HepG2 (cell line): ENCODE data around the gene ZNF213. TPM values are rescaled to one million over a fixed set of nuclear protein-coding genes. Genes with fewer than 3 reads are reported as not detected.

ENCODE experiments used
- ATAC-seq: fragments of 200-7000 bp; cut with Tn5 transposase; 3 replicates; pipeline ENCODE4 v1.9.1; 2020; ENCODE audit warnings: mild to moderate bottlenecking, moderate library complexity
- BruUV-seq: library from RNA; stranded (reverse); fragments of 400-500 nt; replicated peaks from 2 replicates; lab custom pipeline; 2021; lab: Mats Ljungman, UMichigan
- CTCF ChIA-PET: fragments of 300-600 bp; formaldehyde crosslinking; extraction: SDS; loops from one replicate; lab custom pipeline; 2021; ENCODE audit warnings: low total read pairs, inconsistent platforms, low intra/inter-chr PET ratio; lab: Yijun Ruan, JAX
- POLR2A ChIA-PET: fragments of 350-600 bp; sonication (Branson Sonifier 250); formaldehyde crosslinking; loops from one replicate; lab custom pipeline; 2020; ENCODE audit warnings: antibody characterized with exemption, inconsistent platforms; lab: Yijun Ruan, JAX
- DNase-seq: peaks from one replicate; pipeline ENCODE4 v3.0.0-alpha.2; 2015; ENCODE audit warnings: low spot score
- FAIRE-seq: peaks from 3 replicates; lab custom pipeline; 2011; peaks lifted over from hg19 to GRCh38; lab: Jason Lieb, UNC
- H2AFZ ChIP-seq: one replicate; pipeline ENCODE4 v1.6.1; 2011; ENCODE audit warnings: low read length, inconsistent platforms
- H3K27ac ChIP-seq: fragments of 300-600 bp; 3 replicates; pipeline ENCODE4 v1.8.0; 2011; ENCODE audit warnings: mixed run types, mild to moderate bottlenecking, mixed read lengths, low read length, inconsistent platforms; ENCODE audit not compliant: insufficient read depth; ENCODE audit errors: extremely low read length
- H3K27me3 ChIP-seq, 2 experiments: fragments of 200-600 bp in 1 of 2; 2 replicates in 1 of 2; 3 replicates in 1 of 2; pipeline versions ENCODE4 v1.6.0 to v1.8.0; 2011; ENCODE audit warnings: low read length in 2 of 2, mild to moderate bottlenecking in 2 of 2, moderate library complexity in 2 of 2, inconsistent platforms in 1 of 2; ENCODE audit not compliant: insufficient read depth in 2 of 2, control insufficient read depth in 1 of 2
- H3K36me3 ChIP-seq, 2 experiments: fragments of 200-600 bp in 1 of 2; replicated peaks in 1 of 2; 2 replicates in 1 of 2; 3 replicates in 1 of 2; pipeline versions ENCODE4 v1.5.1 to v1.8.0; 2011; ENCODE audit warnings: low read length in 2 of 2, inconsistent platforms in 1 of 2; ENCODE audit not compliant: insufficient read depth in 2 of 2, control insufficient read depth in 1 of 2
- H3K4me1 ChIP-seq: 2 replicates; pipeline ENCODE4 v1.5.1; 2012; ENCODE audit warnings: low read length, inconsistent platforms; ENCODE audit not compliant: insufficient read depth
- H3K4me2 ChIP-seq: 2 replicates; pipeline ENCODE4 v1.6.0; 2011; ENCODE audit warnings: low read depth, low read length, inconsistent platforms
- H3K4me3 ChIP-seq, 3 experiments: fragments of 200-600 bp in 1 of 3; sonication (generic), shearing (Covaris generic) in 1 of 3; replicated peaks in 1 of 3; 2 replicates each; pipeline ENCODE4 v1.5.1; 2011 to 2016; ENCODE audit warnings: low read length in 3 of 3, inconsistent platforms in 2 of 3, low read depth in 2 of 3, mild to moderate bottlenecking in 2 of 3, control low read depth in 1 of 3, mixed read lengths in 1 of 3; ENCODE audit not compliant: insufficient read depth in 1 of 3
- H3K79me2 ChIP-seq: one replicate; pipeline ENCODE4 v1.6.1; 2011; ENCODE audit warnings: low read length, inconsistent platforms; ENCODE audit not compliant: insufficient read depth
- H3K9ac ChIP-seq: 2 replicates; pipeline ENCODE4 v1.6.0; 2011; ENCODE audit warnings: mild to moderate bottlenecking, low read depth, low read length, inconsistent platforms; ENCODE audit not compliant: insufficient read depth
- H3K9me3 ChIP-seq: 2 replicates; pipeline ENCODE4 v1.5.1; 2012; ENCODE audit warnings: mild to moderate bottlenecking, low read length
- H4K20me1 ChIP-seq: 2 replicates; pipeline ENCODE4 v1.6.0; 2011; ENCODE audit warnings: inconsistent platforms, mild to moderate bottlenecking, low read length, moderate library complexity; ENCODE audit not compliant: insufficient read depth
- ETV5 ChIP-seq: IDR thresholded peaks from 2 replicates; pipeline ENCODE4 v1.6.1; 2018; ENCODE audit warnings: missing biosample characterization, missing genetic modification reagents, inconsistent platforms, borderline replicate concordance
- NCOA2 ChIP-seq: sonication (generic); formaldehyde crosslinking; IDR thresholded peaks from 2 replicates; pipeline ENCODE4 v1.8.0; 2022; ENCODE audit warnings: inconsistent platforms
- SRSF1 ChIP-seq: fragments of 200-400 bp; formaldehyde crosslinking; optimal IDR thresholded peaks from 2 replicates; pipeline ENCODE3; 2017; ENCODE audit warnings: mild to moderate bottlenecking, low read depth, low read length, moderate library complexity
- STAT5B ChIP-seq: sonication (generic); formaldehyde crosslinking; IDR thresholded peaks from 2 replicates; pipeline ENCODE4 v1.4.0; 2020; ENCODE audit warnings: missing genetic modification reagents
- TCF7L2 ChIP-seq: IDR thresholded peaks from 2 replicates; pipeline ENCODE4 v1.6.1; 2011; ENCODE audit warnings: mild to moderate bottlenecking, low read depth, low read length, moderate library complexity
- ZNF160 ChIP-seq: sonication (generic); formaldehyde crosslinking; IDR thresholded peaks from 2 replicates; pipeline ENCODE4 v1.8.0; 2022; ENCODE audit warnings: mild to moderate bottlenecking, inconsistent platforms, missing genetic modification reagents
- ZNF317 ChIP-seq: sonication (generic); formaldehyde crosslinking; IDR thresholded peaks from 2 replicates; pipeline ENCODE4 v1.5.0; 2020; ENCODE audit warnings: mild to moderate bottlenecking, missing genetic modification reagents
- ZNF605 ChIP-seq: sonication (generic); formaldehyde crosslinking; IDR thresholded peaks from 2 replicates; pipeline ENCODE4 v1.8.0; 2022; ENCODE audit warnings: mild to moderate bottlenecking, missing genetic modification reagents
- ZNF780A ChIP-seq: sonication (generic); formaldehyde crosslinking; IDR thresholded peaks from 2 replicates; pipeline ENCODE4 v1.8.0; 2022; ENCODE audit warnings: mild to moderate bottlenecking, missing genetic modification reagents, moderate library complexity
- ZNF782 ChIP-seq: sonication (generic); formaldehyde crosslinking; IDR thresholded peaks from 2 replicates; pipeline ENCODE4 v1.4.0; 2020; ENCODE audit warnings: missing genetic modification reagents, mild to moderate bottlenecking, borderline replicate concordance
- ZNF879 ChIP-seq: sonication (generic); formaldehyde crosslinking; IDR thresholded peaks from 2 replicates; pipeline ENCODE4 v1.8.1; 2023; ENCODE audit warnings: missing genetic modification reagents
- ZSCAN22 ChIP-seq: sonication (generic); formaldehyde crosslinking; IDR thresholded peaks from 2 replicates; pipeline ENCODE4 v1.4.0; 2020; ENCODE audit warnings: mild to moderate bottlenecking, missing genetic modification reagents
- WGBS: methylation state at CpG from one replicate; pipeline ENCODE4 v1.1.6; 2017; ENCODE audit warnings: low lambda C conversion rate; 5-methylcytosine and 5-hydroxymethylcytosine counted together
- in situ Hi-C: cut with HindIII; loops from 2 replicates; pipeline ENCODE4 v1.10.0; 2017; ENCODE audit warnings: low pct_unique_long_range_greater_than_20kb; ENCODE audit not compliant: extremely low pct_ligation_motif_present
- intact Hi-C: fragments of 100-400 bp; cut with micrococcal nuclease; formaldehyde crosslinking; loops from one replicate; pipeline ENCODE4 v1.10.0; 2022; ENCODE audit not compliant: unreplicated experiment
- polyA plus RNA-seq, 8 experiments: library from polyadenylated mRNA; depleted of rRNA in 3 of 8; stranded (reverse) in 7 of 8; unstranded in 1 of 8; fragments of >200 nt; fragmentation: Illumina TruSeq in 4 of 8; extraction: Trizol in 4 of 8; gene quantifications; 2 replicates each; pipeline versions ENCODE4 v1.2.1 to v1.2.3, GENCODE V29; 2011 to 2016; ENCODE audit warnings: low read depth in 4 of 8, missing spikeins in 1 of 8, mixed read lengths in 1 of 8; ENCODE audit not compliant: insufficient read depth in 1 of 8
- total RNA-seq, 5 experiments: library from RNA; depleted of rRNA; stranded (reverse); fragments of >200 nt; fragmentation: Illumina TruSeq; extraction: Trizol; gene quantifications; 2 replicates each; pipeline ENCODE4 v1.2.3, GENCODE V29; 2016; ENCODE audit warnings: low read depth in 1 of 5
- TF ChIP-seq, protein P1 (sequence below): sonication (generic); formaldehyde crosslinking; IDR thresholded peaks from 2 replicates; pipeline ENCODE4 v1.4.0; 2020; ENCODE audit warnings: mild to moderate bottlenecking, missing genetic modification reagents
- TF ChIP-seq, protein P2 (sequence below): sonication (generic); formaldehyde crosslinking; IDR thresholded peaks from 2 replicates; pipeline ENCODE4 v1.5.0; 2020; ENCODE audit warnings: missing genetic modification reagents, mild to moderate bottlenecking, borderline replicate concordance
- TF ChIP-seq, protein P3 (sequence below): sonication (generic); formaldehyde crosslinking; IDR thresholded peaks from 2 replicates; pipeline ENCODE4 v1.5.0; 2020; ENCODE audit warnings: missing genetic modification reagents

ZNF213 gene
- total and polyA plus RNA-seq, 2 of the 13 experiments (the other 11 are each of a cell fraction or from before 2014, with no cell fraction given), result 0.59 to 0.97 TPM

DNA sequence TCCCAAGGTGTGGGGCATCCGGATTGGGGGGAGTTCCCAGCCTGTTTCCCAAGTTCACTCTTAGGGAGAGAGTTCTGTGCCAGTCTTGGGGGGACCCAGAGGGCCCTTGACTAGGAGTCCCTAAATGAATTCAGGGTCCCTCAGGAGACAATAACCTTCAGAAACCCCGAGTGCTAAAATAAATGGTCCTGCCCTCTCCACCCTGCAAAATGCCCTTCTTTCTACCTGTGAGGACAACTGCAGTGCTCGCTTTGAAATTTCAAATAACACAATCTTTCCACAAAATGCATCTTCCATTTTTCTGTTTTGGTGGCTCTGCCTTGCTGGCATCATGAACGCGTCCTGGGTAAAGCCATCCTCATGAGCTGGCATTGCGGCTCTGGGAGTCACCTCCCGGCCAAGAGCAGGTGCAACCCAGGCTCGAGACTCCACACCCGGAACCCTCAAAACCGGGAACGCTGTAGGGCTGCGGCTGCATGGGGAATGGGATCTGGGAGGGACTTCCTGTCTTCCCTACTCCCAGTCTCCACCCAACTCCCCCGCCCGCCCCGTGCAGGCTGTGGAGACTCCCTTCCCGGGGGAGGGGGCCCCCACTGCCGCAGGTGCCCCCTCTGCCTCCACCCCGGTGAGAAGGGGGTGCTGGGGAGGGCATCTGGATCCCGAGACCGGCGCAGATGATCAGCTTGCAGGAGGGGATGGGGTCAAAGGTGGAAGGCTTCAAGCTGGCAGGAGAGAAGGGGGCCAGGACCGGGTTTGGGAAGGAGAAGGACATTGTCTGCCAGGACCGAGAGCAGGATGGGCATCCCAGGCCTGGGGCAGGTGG is 22.6 kb upstream of the ZNF213 start, which contains the start of gene ZNF205 (continued):
- TF ChIP-seq, protein P1, sequence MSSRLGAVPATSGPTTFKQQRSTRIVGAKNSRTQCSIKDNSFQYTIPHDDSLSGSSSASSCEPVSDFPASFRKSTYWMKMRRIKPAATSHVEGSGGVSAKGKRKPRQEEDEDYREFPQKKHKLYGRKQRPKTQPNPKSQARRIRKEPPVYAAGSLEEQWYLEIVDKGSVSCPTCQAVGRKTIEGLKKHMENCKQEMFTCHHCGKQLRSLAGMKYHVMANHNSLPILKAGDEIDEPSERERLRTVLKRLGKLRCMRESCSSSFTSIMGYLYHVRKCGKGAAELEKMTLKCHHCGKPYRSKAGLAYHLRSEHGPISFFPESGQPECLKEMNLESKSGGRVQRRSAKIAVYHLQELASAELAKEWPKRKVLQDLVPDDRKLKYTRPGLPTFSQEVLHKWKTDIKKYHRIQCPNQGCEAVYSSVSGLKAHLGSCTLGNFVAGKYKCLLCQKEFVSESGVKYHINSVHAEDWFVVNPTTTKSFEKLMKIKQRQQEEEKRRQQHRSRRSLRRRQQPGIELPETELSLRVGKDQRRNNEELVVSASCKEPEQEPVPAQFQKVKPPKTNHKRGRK (CRISPR knock-in tag), result no peak
- TF ChIP-seq SRSF1 (peak; percentile 65), TCF7L2 (no peak), ZSCAN22 (CRISPR knock-in tag) (no peak), ZNF782 (CRISPR knock-in tag) (no peak), ZNF780A (CRISPR knock-in tag) (no peak), ZNF879 (CRISPR knock-in tag) (no peak)
- TF ChIP-seq, protein P2, sequence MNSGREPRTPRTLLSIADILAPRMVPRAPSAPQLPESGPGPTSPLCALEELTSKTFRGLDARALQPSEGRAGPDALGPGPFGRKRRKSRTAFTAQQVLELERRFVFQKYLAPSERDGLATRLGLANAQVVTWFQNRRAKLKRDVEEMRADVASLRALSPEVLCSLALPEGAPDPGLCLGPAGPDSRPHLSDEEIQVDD (CRISPR knock-in tag), result no peak

DNA sequence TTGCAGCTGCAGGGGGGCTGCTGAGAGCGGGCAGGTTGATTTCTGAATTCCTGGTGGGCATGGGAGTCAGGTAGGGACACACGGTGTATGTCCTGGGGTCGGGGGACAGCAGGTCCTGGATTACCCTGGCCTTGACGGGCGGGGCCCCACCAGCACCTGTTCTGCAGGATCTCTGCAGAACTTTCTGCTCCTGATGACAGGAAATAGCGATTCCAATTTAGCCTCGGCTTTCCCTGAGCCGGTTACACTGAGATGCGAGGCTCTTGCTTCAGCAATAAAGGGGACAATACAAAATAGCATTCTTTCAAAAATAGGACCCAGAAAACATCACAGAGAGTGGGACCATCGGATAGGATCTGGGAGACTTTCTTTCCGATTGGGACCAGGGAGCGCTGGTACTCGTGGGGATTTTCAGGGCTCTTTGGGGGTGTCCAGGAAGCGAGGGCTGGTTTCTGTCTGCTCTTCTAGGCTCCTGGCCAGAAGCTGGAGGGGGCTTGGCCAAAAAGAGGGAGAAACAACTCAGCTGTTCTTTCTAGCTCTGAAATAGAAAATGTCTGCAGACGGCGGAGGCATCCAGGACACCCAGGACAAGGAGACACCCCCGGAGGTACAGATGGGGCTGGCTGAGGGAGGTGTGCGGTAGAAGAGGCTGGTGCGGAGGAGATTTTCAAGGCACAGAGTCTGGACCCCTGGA is 21.8 kb upstream of the ZNF213 start:
- H4K20me1 ChIP-seq, result no peaks in the 10 kb centered on the region
- H3K27me3 ChIP-seq, result no peaks in the 10 kb centered on the region
- peak overlapping the region; percentile 30 for H3K27ac ChIP-seq
- H2AFZ ChIP-seq, result no peak overlapping the region
- peak overlapping the region; percentile 82 for H3K9ac ChIP-seq
- FAIRE-seq (no peak), ATAC-seq (peak; percentile 43), DNase-seq (no peak)
- no peaks in the 10 kb centered on the region for H3K9me3 ChIP-seq
- 18% methylated on average over 14 of the region's 19 CpGs for WGBS
- intact Hi-C loops (no loop called here), in situ Hi-C loops (no loop called here)
- ChIA-PET CTCF (no interaction called here), POLR2A (interaction anchor here (1.0 to 2.1 kb wide), 3 partner anchors 37 to 54 kb away, joined by 4 to 10 read pairs (median 5); partner anchors contain the start of gene IL32)
- H3K36me3 ChIP-seq, result peaks cover 4 to 5% of the 10 kb centered on the region in 2 experiments; a peak in 4 of 5 replicates
- H3K4me3 ChIP-seq, result peak overlapping the region; percentile 77 to 98 (median 81)
- peak overlapping the region; percentile 88 for H3K4me2 ChIP-seq
- peaks cover 24% of the 10 kb centered on the region for H3K4me1 ChIP-seq
- peaks cover 11% of the 10 kb centered on the region for H3K79me2 ChIP-seq
- BruUV-seq, result TSS peak; percentile 57
- TF ChIP-seq, protein P3, sequence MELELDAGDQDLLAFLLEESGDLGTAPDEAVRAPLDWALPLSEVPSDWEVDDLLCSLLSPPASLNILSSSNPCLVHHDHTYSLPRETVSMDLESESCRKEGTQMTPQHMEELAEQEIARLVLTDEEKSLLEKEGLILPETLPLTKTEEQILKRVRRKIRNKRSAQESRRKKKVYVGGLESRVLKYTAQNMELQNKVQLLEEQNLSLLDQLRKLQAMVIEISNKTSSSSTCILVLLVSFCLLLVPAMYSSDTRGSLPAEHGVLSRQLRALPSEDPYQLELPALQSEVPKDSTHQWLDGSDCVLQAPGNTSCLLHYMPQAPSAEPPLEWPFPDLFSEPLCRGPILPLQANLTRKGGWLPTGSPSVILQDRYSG (CRISPR knock-in tag), result peak; percentile 26; the same call in 1 of the 2 replicates
- TF ChIP-seq NCOA2 (no peak), ZNF160 (CRISPR knock-in tag) (peak; percentile 3; the same call in 1 of the 2 replicates), ETV5 (CRISPR knock-in tag) (0 out of 2 replicates have a peak, but pooled peaks have one; percentile 1), STAT5B (CRISPR knock-in tag) (no peak), ZNF317 (CRISPR knock-in tag) (0 out of 2 replicates have a peak, but pooled peaks have one; percentile 2), ZNF605 (CRISPR knock-in tag) (0 out of 2 replicates have a peak, but pooled peaks have one; percentile 13)
